Measurements from ENCODE around the gene TWF2.
A peak's percentile ranks its signal among the peaks of the same experiment; 100 is the strongest.
"Not testable (repeated sequence)": the region's sequence is repeated elsewhere in the genome, so short reads cannot be mapped to it uniquely, and the experiment has no call there.

GRCh38 chr3:52274781-52275180, 35.8 kb upstream of the TWF2 start:
- TF ChIP-seq SP1 (IDR thresholded peaks at IDR 0.05); SP1 (CRISPR knock-in tag; IDR thresholded peaks at IDR 0.05); SRF (IDR thresholded peaks at IDR 0.05; ENCODE audit: low read depth, low read length); TAF1 (CRISPR knock-in tag; IDR thresholded peaks at IDR 0.05); CSRNP1 (CRISPR knock-in tag; IDR thresholded peaks at IDR 0.05); GABPA (IDR thresholded peaks at IDR 0.05; ENCODE audit: low read depth, low read length); GABPA (CRISPR knock-in tag; IDR thresholded peaks at IDR 0.05; ENCODE audit: low read depth); ZFP62 (CRISPR knock-in tag; IDR thresholded peaks at IDR 0.05); FOXK1 (CRISPR knock-in tag; IDR thresholded peaks at IDR 0.05; ENCODE audit: borderline replicate concordance, low read depth); ZNF839 (CRISPR knock-in tag; IDR thresholded peaks at IDR 0.05; ENCODE audit: borderline replicate concordance): not testable (repeated sequence)
- TF ChIP-seq ZBTB38 (CRISPR knock-in tag; IDR thresholded peaks at IDR 0.05) = peak; percentile 36; the same call in 1 of the 2 replicates
